Inferior parietal cortex (tissue), 1 donor: ENCODE results near the gene SYS1.
A peak's percentile ranks its signal among the peaks of the same experiment; 100 is the strongest.

Source experiments
- DNase-seq: peaks from one replicate; pipeline ENCODE4 v3.0.0-alpha.2; 2016; ENCODE audit errors: extremely low spot score

Gene SYS1

GRCh38 chr20:45387274-45387673, 24.3 kb downstream of the SYS1 start:
- DNase-seq, result no peak

DNA sequence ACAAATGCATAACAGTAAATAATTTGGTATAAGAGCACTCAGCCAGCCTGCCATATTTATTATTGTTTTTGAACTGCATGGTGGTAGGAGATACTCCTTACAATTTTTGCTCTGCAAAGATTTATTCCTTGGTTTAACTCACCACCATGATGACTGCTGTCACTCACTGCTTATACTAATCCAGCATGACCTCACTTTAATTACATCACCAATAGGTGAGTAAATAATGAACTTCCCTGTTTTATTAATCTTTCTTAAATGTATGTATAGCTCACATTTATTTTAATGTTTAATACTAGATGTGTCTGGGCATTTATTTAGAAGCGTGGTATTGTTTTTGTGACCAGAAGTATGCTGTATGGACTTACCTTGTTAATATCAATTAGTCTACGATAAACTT, 28.0 kb downstream of the SYS1 start:
- no peak for DNase-seq

GRCh38 chr20:45391559-45391958, 28.6 kb downstream of the SYS1 start:
- no peak for DNase-seq

GRCh38 chr20:45392733-45393132, 29.8 kb downstream of the SYS1 start:
- DNase-seq, result peak; percentile 57

DNA sequence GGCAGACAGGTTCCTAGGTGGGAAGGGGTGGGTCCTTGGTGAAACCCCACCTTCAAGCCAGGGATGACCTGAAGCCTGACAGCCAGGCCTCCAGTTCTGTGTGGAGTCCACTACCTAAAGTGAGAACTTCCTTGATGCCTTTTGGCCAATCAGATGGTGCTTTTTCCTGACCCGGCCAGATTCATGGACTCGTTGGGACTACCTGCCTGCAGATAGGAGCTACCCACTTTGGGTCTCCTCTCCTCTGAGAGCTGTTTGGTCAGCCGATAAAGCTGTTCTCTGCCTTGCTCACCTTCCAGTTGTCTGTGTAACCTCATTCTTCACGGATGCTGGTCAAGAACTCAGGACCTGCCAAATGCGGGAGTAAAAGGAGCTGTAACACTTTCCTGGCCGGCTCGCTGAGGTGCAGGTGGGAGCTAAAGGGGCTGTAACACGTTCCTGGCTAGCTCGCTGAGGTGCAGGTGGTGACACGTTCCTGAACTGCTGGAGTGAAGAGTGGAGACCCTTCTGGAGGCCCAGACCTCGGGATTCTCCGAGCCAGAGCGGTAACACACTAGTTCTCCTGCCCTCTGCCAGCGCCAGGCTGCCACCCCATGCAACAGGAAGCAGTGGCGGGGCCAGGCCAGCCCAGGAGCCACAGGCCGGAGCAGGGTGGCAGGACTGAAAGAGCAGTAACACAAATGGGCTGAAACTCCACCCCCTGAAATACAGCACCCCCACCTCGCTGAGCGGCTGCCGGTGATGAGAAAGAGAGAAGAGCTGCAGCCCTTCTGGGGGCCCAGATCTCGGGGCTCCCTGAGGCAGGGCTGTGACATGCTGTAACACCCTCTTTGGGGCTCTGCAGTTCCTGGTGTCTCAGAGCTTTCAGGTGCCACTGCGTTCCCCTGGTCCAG, 31.5 kb downstream of the SYS1 start:
- DNase-seq, result no peak

GRCh38 chr20:45395114-45395415, 32.1 kb downstream of the SYS1 start:
- DNase-seq, result no peak

GRCh38 chr20:45399018-45399417, 36.1 kb downstream of the SYS1 start:
- no peak for DNase-seq

GRCh38 chr20:45400346-45401031, 37.5 kb downstream of the SYS1 start:
- no peak for DNase-seq

DNA sequence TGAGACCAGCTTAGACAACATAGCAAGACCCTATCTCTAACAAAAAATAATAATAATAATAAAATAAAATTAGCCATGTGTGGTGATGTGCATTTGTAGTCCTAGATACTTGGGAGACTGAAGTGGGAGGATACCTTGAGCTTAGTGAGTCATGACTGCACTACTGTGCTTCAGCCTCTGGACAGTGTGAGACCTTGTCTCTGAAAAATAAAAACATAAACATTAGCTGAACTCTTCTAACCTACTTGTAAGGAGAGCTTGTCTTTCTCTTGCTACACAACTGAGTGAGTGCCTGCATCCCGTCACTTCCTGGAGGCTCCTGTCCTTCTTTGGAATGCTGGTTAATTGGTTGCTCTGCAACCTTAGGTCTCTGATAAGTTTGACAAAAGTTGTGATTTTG, 40.0 kb downstream of the SYS1 start:
- DNase-seq, result no peak

- DNase-seq, result no peak
Observed at GRCh38 chr20:45404438-45404837, 41.5 kb downstream of the SYS1 start.

- DNase-seq, result no peak
Observed at GRCh38 chr20:45405571-45406259, 42.8 kb downstream of the SYS1 start.

DNA sequence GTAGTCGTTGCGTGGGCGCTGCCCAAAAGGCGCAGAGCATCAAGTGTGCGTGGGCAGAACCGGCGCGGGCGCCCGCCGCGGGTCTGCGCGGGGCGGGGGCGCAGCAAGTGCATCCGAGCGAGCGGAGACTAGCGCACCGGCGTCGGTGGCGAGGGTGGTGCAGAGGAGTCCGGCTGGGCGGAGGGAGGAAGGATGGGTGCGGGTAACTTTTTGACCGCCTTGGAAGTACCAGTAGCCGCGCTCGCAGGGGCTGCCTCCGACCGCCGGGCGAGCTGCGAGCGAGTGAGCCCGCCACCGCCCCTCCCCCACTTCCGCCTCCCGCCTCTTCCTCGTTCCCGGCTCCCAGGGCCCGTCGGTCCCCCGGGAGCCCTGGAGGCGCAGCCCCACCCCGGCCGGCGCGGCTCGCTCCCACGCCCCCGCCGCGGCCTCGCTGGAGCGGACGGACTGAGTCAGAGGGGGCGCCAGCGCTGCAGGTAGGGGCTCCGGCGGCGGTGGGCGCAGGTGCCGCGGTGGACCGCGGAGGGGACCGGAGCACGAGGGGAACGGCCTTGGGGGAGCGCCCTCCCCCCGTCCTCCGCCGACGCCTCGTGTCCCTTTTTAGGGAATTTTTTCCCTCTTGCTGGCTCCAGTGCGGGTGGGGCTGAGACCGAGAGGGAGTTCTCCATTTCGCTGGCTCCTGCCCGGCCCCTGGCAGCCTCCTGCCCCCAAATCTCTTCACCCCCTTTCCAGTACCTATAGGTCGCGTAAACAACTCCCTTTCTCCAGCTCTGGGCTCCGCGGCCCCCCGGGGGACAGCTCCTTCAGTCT, 43.5 kb downstream of the SYS1 start:
- DNase-seq, result no peak

DNA sequence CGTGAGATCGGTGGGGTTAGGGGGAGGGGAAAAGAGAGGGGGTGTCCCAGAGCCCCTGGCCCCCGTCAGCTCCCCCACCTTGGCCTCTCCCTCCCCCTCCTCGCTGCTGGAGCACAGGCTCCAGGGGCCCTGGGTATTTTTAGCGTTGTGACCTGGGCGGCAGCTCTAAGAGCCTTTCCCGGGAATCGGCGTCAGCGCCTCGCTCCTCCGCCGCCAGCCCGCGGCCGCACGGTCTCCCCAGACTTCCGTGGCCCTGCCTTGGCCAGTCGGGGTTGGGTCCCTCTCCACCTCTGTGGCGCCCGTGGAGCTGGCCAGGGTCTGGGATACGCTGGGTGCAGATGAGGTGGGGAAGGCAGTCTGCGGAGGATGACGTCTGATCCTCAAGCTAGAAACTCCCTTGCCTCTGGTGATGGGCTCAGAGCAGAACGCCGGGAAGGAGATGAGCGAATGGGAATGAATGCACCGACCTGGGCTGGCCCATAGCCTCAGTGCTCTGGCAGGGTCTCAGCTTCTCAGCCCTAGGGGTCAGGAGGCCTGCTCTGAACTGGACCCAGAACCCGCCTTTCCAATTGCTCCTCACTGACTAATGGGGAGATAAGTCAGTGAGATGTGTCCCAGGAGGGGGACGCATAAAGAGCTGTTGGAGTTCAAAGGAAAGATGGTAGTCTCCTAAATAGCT, 44.2 kb downstream of the SYS1 start:
- no peak for DNase-seq

GRCh38 chr20:45407783-45408645, 45.1 kb downstream of the SYS1 start, which contains the start of gene DBNDD2:
DBNDD2 (plus strand) TSS chr20:45408289; CDS start chr20:45408468, 179 bp downstream.
- DNase-seq, result peak; percentile 83

DNA sequence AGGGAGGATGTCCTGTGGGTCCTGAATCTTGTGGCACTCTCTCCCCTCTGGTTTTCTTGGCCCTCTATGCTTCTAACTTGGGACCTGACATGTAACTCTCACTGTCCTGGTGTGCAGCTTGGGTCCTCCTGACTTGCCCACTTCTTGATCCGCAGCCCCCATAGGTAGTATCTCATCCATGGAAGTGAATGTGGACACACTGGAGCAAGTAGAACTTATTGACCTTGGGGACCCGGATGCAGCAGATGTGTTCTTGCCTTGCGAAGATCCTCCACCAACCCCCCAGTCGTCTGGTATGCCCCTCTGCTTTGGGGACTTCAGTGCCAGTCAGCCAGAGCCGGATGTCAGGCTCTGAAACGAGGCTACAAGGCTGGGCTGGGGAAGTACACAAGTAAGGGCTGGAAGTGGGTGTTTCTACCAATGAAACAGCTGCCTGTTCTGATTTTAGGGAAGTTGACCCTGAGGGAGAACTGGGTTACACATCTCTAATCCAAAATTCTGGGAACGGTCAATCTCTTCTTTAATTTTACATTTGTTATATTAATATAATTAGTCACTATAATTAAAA, 45.8 kb downstream of the SYS1 start:
- no peak for DNase-seq

DNA sequence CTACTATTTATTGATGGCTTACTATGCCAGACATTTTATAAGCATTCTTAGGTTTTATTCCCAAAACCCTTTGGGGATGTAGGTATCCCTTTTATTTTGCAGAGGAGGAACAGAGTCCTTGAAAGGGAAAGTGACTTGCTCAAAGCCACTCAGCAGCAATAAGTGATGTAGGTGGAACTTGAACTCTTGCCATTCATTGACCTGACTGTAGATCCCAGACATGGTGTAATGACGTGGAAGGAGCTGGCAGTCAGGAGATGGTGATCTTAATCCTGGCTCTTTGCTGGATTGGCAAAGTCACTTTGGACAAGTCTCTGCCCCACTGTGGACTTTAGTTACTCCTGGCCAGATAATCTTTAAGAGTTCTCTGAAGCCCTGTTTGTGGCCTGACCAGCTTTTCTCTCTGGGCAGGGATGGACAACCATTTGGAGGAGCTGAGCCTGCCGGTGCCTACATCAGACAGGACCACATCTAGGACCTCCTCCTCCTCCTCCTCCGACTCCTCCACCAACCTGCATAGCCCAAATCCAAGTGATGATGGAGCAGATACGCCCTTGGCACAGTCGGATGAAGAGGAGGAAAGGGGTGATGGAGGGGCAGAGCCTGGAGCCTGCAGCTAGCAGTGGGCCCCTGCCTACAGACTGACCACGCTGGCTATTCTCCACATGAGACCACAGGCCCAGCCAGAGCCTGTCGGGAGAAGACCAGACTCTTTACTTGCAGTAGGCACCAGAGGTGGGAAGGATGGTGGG, 46.7 kb downstream of the SYS1 start:
- no peak for DNase-seq

- no peak for DNase-seq
Observed at GRCh38 chr20:45410887-45411286, 47.9 kb downstream of the SYS1 start.

DNA sequence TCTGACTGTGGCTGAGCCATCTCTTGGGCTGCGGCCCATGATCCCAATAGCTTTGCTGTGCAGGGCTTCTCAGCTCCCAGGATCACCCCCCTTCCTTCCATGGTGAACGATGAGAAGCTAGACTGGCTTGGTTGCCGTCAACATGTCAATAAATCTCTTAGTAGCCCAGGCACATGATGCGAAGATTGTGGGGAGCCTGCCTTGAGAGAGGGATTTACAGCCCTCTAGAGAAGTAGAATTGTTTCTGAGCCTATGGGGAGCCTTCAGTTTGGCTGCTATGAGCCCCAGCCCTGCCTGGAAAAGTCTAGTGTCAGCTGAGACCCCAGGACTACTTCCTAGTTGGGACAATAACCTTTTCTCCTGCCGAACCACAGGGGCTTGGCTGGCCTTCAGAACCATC, 49.7 kb downstream of the SYS1 start:
- no peak for DNase-seq

DNA sequence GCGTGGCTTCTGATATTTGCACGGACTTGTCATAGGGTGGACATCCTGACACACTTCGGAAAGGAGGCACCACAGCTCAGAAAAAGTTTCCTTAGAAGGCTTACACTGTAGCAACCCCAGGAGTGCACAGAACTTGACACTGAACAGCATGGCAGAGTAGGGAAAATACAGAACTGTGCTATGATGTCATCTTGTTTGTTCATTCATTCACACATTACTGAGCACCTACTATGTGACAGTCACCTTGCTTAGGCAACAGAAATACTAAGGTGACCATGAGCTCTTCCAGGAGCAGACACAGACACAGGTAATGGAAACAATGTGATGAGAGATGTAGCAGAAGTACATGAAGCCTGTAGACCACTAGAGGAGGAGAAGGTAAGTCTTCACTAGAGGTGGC, 50.5 kb downstream of the SYS1 start:
- DNase-seq, result no peak
